OCI-LY7 (cell line): ENCODE data around the gene TMEM238L. TPM values are rescaled to one million over a fixed set of nuclear protein-coding genes. Genes with fewer than 3 reads are reported as not detected.

Experiments
- BruUV-seq: library from RNA; stranded (reverse); fragments of 400-500 nt; replicated peaks from 2 replicates; lab custom pipeline; 2021; lab: Mats Ljungman, UMichigan
- CTCF ChIA-PET: fragments of 300-600 bp; sonication (Branson Sonifier 250); formaldehyde crosslinking; loops from one replicate; lab custom pipeline; 2022; ENCODE audit warnings: antibody characterized with exemption; ENCODE audit not compliant: unreplicated experiment; lab: Charles Lee
- POLR2A ChIA-PET: fragments of 300-600 bp; sonication (Branson Sonifier 250); formaldehyde crosslinking; loops from one replicate; lab custom pipeline; 2022; ENCODE audit warnings: antibody characterized with exemption; lab: Charles Lee
- DNase-seq: peaks from one replicate; pipeline ENCODE4 v3.0.0-alpha.2; 2015; ENCODE audit warnings: low spot score
- H2AFZ ChIP-seq: fragments of 200-600 bp; sonication (generic), shearing (Covaris generic); 2 replicates; pipeline ENCODE4 v1.6.1; 2014; ENCODE audit warnings: mild to moderate bottlenecking, antibody characterized with exemption, low read length, moderate library complexity
- H3K27ac ChIP-seq: fragments of 200-600 bp; sonication (generic); 2 replicates; pipeline ENCODE4 v1.5.1; 2014; ENCODE audit warnings: mixed run types, low read depth, mild to moderate bottlenecking, moderate library complexity, low read length, inconsistent platforms; ENCODE audit not compliant: poor library complexity, severe bottlenecking
- H3K36me3 ChIP-seq: fragments of 200-600 bp; sonication (generic); 2 replicates; pipeline ENCODE4 v1.6.1; 2014; ENCODE audit warnings: mild to moderate bottlenecking, antibody characterized with exemption, low read length, moderate library complexity, mixed read lengths; ENCODE audit not compliant: insufficient read depth
- H3K4me1 ChIP-seq: fragments of 200-600 bp; sonication (generic); 2 replicates; pipeline ENCODE4 v1.5.1; 2014; ENCODE audit warnings: mild to moderate bottlenecking, low read length; ENCODE audit not compliant: insufficient read depth, poor library complexity, severe bottlenecking
- H3K4me2 ChIP-seq: fragments of 200-600 bp; sonication (generic); 2 replicates; pipeline ENCODE4 v1.6.1; 2014; ENCODE audit warnings: mild to moderate bottlenecking, low read length
- H3K4me3 ChIP-seq: fragments of 200-600 bp; sonication (generic); 2 replicates; pipeline ENCODE4 v1.5.1; 2014; ENCODE audit warnings: mild to moderate bottlenecking, low read depth, low read length; ENCODE audit not compliant: poor library complexity, severe bottlenecking
- H3K79me2 ChIP-seq: fragments of 200-600 bp; sonication (generic); 2 replicates; pipeline ENCODE4 v1.6.1; 2016; ENCODE audit warnings: low read depth, mild to moderate bottlenecking, low read length, moderate library complexity, mixed read lengths; ENCODE audit not compliant: insufficient read depth
- H3K9me2 ChIP-seq: fragments of 200-600 bp; sonication (generic); 2 replicates; pipeline ENCODE4 v1.6.1; 2016; ENCODE audit warnings: mild to moderate bottlenecking, low read length, mixed read lengths; ENCODE audit not compliant: insufficient read depth
- H3K9me3 ChIP-seq: fragments of 200-600 bp; sonication (generic); 2 replicates; pipeline ENCODE4 v1.6.1; 2014; ENCODE audit warnings: mild to moderate bottlenecking, mixed run types, low read length, mixed read lengths
- H4K20me1 ChIP-seq: fragments of 200-600 bp; sonication (generic); 2 replicates; pipeline ENCODE4 v1.6.1; 2014; ENCODE audit warnings: mild to moderate bottlenecking, antibody characterized with exemption, low read length, moderate library complexity, mixed read lengths; ENCODE audit not compliant: insufficient read depth
- EZH2phosphoT487 ChIP-seq: fragments of 200-600 bp; sonication (generic); IDR thresholded peaks from 2 replicates; pipeline ENCODE4 v1.6.1; 2018; ENCODE audit warnings: low read depth, borderline replicate concordance, mild to moderate bottlenecking, mixed run types, antibody characterized with exemption, low read length, moderate library complexity, mixed read lengths
- intact Hi-C: fragments of 100-400 bp; cut with micrococcal nuclease; formaldehyde crosslinking; loops from one replicate; pipeline ENCODE4 v1.10.0; 2022; ENCODE audit not compliant: unreplicated experiment
- total RNA-seq, 2 experiments: library from RNA; depleted of rRNA in 1 of 2; stranded (reverse); fragments of >200 nt in 1 of 2; shearing (Covaris generic) in 1 of 2; gene quantifications; 2 replicates each; pipeline ENCODE4 v1.2.3, GENCODE V29; 2014 to 2022
- TF ChIP-seq, protein P1 (sequence below): fragments of 200-600 bp; sonication (generic); conservative IDR thresholded peaks from 2 replicates; pipeline ENCODE4 v1.5.1; 2014; ENCODE audit warnings: mild to moderate bottlenecking, antibody characterized with exemption, low read length, moderate library complexity, mixed read lengths

The TMEM238L gene
- total RNA-seq, 2 experiments from 2014 or later: not detected

DNA sequence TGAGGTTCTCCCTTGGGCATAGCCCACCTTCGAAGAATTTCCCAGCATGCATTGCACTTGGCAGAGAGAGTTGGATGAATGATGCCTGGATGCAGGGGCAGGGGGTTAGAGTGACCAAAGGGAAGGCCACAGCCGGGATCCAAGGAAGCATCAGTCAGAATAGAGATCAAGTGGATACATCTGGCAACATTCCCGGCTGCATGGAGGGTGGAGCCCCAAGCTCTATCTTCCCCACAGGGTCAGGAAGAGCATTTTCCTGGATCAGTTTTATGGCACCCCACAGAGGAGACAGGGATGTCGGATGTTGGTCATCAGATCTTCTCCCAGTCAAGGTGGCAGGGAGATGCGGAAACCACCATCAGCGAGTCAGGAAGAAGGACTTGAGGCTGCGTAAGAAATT is 21.0 kb upstream of the TMEM238L start:
- TF ChIP-seq EZH2phosphoT487: no peak
- TF ChIP-seq, protein P1, sequence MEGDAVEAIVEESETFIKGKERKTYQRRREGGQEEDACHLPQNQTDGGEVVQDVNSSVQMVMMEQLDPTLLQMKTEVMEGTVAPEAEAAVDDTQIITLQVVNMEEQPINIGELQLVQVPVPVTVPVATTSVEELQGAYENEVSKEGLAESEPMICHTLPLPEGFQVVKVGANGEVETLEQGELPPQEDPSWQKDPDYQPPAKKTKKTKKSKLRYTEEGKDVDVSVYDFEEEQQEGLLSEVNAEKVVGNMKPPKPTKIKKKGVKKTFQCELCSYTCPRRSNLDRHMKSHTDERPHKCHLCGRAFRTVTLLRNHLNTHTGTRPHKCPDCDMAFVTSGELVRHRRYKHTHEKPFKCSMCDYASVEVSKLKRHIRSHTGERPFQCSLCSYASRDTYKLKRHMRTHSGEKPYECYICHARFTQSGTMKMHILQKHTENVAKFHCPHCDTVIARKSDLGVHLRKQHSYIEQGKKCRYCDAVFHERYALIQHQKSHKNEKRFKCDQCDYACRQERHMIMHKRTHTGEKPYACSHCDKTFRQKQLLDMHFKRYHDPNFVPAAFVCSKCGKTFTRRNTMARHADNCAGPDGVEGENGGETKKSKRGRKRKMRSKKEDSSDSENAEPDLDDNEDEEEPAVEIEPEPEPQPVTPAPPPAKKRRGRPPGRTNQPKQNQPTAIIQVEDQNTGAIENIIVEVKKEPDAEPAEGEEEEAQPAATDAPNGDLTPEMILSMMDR: no peak
- H3K4me2 ChIP-seq: no peak overlapping the region
- no peak for DNase-seq
- H3K79me2 ChIP-seq: no peaks in the 10 kb centered on the region
- no peak overlapping the region for H2AFZ ChIP-seq
- no peaks in the 10 kb centered on the region for H3K36me3 ChIP-seq
- H3K9me2 ChIP-seq: no peaks in the 10 kb centered on the region
- H4K20me1 ChIP-seq: no peaks in the 10 kb centered on the region
- no peaks in the 10 kb centered on the region for H3K4me1 ChIP-seq
- CTCF ChIA-PET: no interaction called here
- H3K27ac ChIP-seq: no peak overlapping the region
- POLR2A ChIA-PET: no interaction called here
- intact Hi-C loops: no loop called here
- no peaks in the 10 kb centered on the region for H3K9me3 ChIP-seq
- H3K4me3 ChIP-seq: no peak overlapping the region
- no TSS peak for BruUV-seq

DNA sequence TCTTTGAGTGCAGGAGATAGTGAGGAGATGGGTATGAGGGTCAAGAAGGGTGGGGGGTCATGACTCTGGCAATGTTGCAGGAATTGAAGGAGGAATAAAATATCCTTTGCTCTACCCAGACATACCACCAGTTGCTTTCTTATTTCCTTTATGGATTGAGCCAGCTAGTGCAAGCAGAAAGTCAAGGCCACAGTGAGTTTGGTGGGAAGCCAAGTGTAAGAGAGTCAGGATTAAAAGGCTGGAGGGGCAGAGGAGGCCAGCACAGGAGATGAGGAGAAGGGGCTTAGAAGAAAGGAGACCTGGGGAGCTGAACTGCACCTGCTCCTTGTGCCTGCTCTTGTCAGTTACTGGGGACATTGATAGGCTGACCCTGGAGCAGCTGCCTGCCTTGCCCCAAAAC is 17.9 kb upstream of the TMEM238L start:
- Histone ChIP-seq H3K4me3 (no peak overlapping the region), H3K4me1 (no peaks in the 10 kb centered on the region), H2AFZ (no peak overlapping the region), H3K36me3 (no peaks in the 10 kb centered on the region), H3K27ac (no peak overlapping the region), H3K9me2 (no peaks in the 10 kb centered on the region), H4K20me1 (no peaks in the 10 kb centered on the region), H3K79me2 (no peaks in the 10 kb centered on the region), H3K4me2 (no peak overlapping the region), H3K9me3 (no peaks in the 10 kb centered on the region)
- intact Hi-C loops: no loop called here
- no TSS peak for BruUV-seq
- ChIA-PET CTCF (no interaction called here), POLR2A (no interaction called here)
- TF ChIP-seq EZH2phosphoT487: no peak
- DNase-seq: no peak

DNA sequence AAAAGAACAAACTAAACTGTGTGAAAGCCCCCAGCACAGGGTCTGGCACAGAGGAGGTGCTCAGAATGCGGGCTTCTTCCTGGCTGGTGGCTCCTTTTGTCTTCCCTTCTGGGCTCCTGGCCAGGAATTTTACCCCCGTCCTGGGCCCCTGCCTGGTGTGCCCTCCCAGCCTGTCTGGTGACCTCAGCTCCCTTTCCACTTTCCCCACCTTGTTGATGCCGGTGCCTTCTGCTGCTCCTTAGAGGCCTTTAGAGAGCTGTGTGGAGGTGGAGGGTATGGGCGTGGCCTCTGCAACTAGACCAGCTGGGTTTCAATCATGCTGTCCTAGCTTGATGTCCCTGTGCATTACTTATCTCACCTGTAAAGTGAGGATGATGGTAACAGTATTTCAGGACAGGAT is 17.2 kb upstream of the TMEM238L start:
- POLR2A ChIA-PET: interaction anchor here (0.5 kb wide), 1 partner anchor 163 kb away, joined by 5 read pairs; no protein-coding TSS in a partner anchor
- H3K79me2 ChIP-seq: no peaks in the 10 kb centered on the region
- no peaks in the 10 kb centered on the region for H3K36me3 ChIP-seq
- intact Hi-C loops: no loop called here
- H3K4me1 ChIP-seq: no peaks in the 10 kb centered on the region
- H3K4me2 ChIP-seq: no peak overlapping the region
- no peak overlapping the region for H3K27ac ChIP-seq
- no peaks in the 10 kb centered on the region for H3K9me3 ChIP-seq
- no TSS peak for BruUV-seq
- no peak overlapping the region for H2AFZ ChIP-seq
- no peak for TF ChIP-seq EZH2phosphoT487
- TF ChIP-seq, protein P1: no peak
- no peaks in the 10 kb centered on the region for H3K9me2 ChIP-seq
- CTCF ChIA-PET: no interaction called here
- no peak for DNase-seq
- no peak overlapping the region for H3K4me3 ChIP-seq
- no peaks in the 10 kb centered on the region for H4K20me1 ChIP-seq
